CD8-positive, alpha-beta memory T cell (primary cell): ENCODE results near the gene AGMO. TPM values are rescaled to one million over a fixed set of nuclear protein-coding genes. Genes with fewer than 3 reads are reported as not detected.

Experiments used
- CTCF ChIA-PET: fragments of 350-600 bp; sonication (Branson Sonifier 250); formaldehyde crosslinking; loops from one replicate; lab custom pipeline; 2021; ENCODE audit warnings: antibody characterized with exemption; lab: Charles Lee
- POLR2A ChIA-PET: fragments of 350-600 bp; sonication (Branson Sonifier 250); formaldehyde crosslinking; loops from one replicate; lab custom pipeline; 2021; ENCODE audit warnings: antibody characterized with exemption; lab: Charles Lee
- DNase-seq, 5 donors: peaks; one replicate each; pipeline versions ENCODE4 v3.0.0 to v3.0.0-alpha.2; 2020 to 2022; ENCODE audit warnings: mixed read lengths in 1 of 5
- H3K27ac ChIP-seq: one replicate; pipeline ENCODE4 v1.7.0; 2013; ENCODE audit warnings: low read depth, mild to moderate bottlenecking, low read length, moderate library complexity
- H3K27me3 ChIP-seq: 2 replicates; pipeline ENCODE4 v1.7.0; 2013; ENCODE audit warnings: low read length, mild to moderate bottlenecking; ENCODE audit not compliant: insufficient read depth, poor library complexity, severe bottlenecking
- H3K36me3 ChIP-seq: 2 replicates; pipeline ENCODE4 v1.7.0; 2013; ENCODE audit warnings: mild to moderate bottlenecking, low read length, moderate library complexity; ENCODE audit not compliant: insufficient read depth
- H3K4me1 ChIP-seq: 2 replicates; pipeline ENCODE4 v1.7.0; 2013; ENCODE audit warnings: mild to moderate bottlenecking, low read length, moderate library complexity; ENCODE audit not compliant: insufficient read depth
- H3K4me3 ChIP-seq: 2 replicates; pipeline ENCODE4 v1.7.0; 2013; ENCODE audit warnings: mild to moderate bottlenecking, low read length
- H3K9me3 ChIP-seq: 2 replicates; pipeline ENCODE4 v1.7.0; 2013; ENCODE audit warnings: mild to moderate bottlenecking, low read length
- H3K27ac Mint-ChIP-seq, 8 donors: one replicate each; pipeline ENCODE4 v1.8.0; 2020 to 2021; ENCODE audit warnings: mixed read lengths in 8 of 8, mild to moderate bottlenecking in 6 of 8, inconsistent platforms in 3 of 8, moderate library complexity in 3 of 8
- H3K27me3 Mint-ChIP-seq, 2 donors: one replicate each; pipeline ENCODE4 v1.8.0; 2020 to 2021; ENCODE audit warnings: mixed read lengths in 2 of 2, mild to moderate bottlenecking in 1 of 2, moderate library complexity in 1 of 2
- H3K36me3 Mint-ChIP-seq, 3 donors: one replicate each; pipeline ENCODE4 v1.8.0; 2020 to 2021; ENCODE audit warnings: mixed read lengths in 3 of 3, inconsistent platforms in 1 of 3, mild to moderate bottlenecking in 1 of 3
- H3K4me1 Mint-ChIP-seq, 3 donors: one replicate each; pipeline ENCODE4 v1.8.0; 2020 to 2021; ENCODE audit warnings: mixed read lengths in 3 of 3, inconsistent platforms in 1 of 3, mild to moderate bottlenecking in 1 of 3
- H3K4me3 Mint-ChIP-seq, 7 donors: one replicate each; pipeline ENCODE4 v1.8.0; 2020 to 2021; ENCODE audit warnings: mixed read lengths in 7 of 7, mild to moderate bottlenecking in 6 of 7, moderate library complexity in 4 of 7, inconsistent platforms in 2 of 7
- H3K9me3 Mint-ChIP-seq, 5 donors: one replicate each; pipeline ENCODE4 v1.8.0; 2020 to 2022; ENCODE audit warnings: mixed read lengths in 5 of 5, mild to moderate bottlenecking in 3 of 5, moderate library complexity in 2 of 5, inconsistent platforms in 1 of 5
- polyA plus RNA-seq: library from polyadenylated mRNA; unstranded; fragments of 300-500 nt; fragmentation: Illumina TruSeq; gene quantifications from one replicate; pipeline ENCODE4 v1.2.3, GENCODE V29; 2021
- total RNA-seq, 2 experiments: library from RNA; stranded (reverse); gene quantifications; one replicate each; pipeline ENCODE4 v1.2.3, GENCODE V29; 2021

AGMO gene
- total and polyA plus RNA-seq, 3 experiments from 2014 or later: not detected

GRCh38 chr7:15368653-15369052 is 193.2 kb downstream of the AGMO start:
- no peak overlapping the region for H3K27ac ChIP-seq
- POLR2A ChIA-PET: no interaction called here
- H3K9me3 ChIP-seq: no peaks in the 10 kb centered on the region

GRCh38 chr7:15367897-15368296 is 193.9 kb downstream of the AGMO start:
- H3K27me3 ChIP-seq: no peaks in the 10 kb centered on the region
- no peaks in the 10 kb centered on the region for H3K9me3 ChIP-seq
- H3K4me1 ChIP-seq: no peaks in the 10 kb centered on the region
- no peak for DNase-seq
- H3K9me3 Mint-ChIP-seq: peaks cover 0 to 7% (median 2%) of the 10 kb centered on the region in 5 donors
- ChIA-PET CTCF (no interaction called here), POLR2A (no interaction called here)
- no peak overlapping the region for H3K4me3 Mint-ChIP-seq
- no peaks in the 10 kb centered on the region for H3K36me3 Mint-ChIP-seq
- no peaks in the 10 kb centered on the region for H3K36me3 ChIP-seq
- H3K27me3 Mint-ChIP-seq: no peaks in the 10 kb centered on the region
- H3K4me3 ChIP-seq: no peak overlapping the region
- no peak overlapping the region for H3K27ac Mint-ChIP-seq
- H3K27ac ChIP-seq: no peak overlapping the region
- no peaks in the 10 kb centered on the region for H3K4me1 Mint-ChIP-seq

More at GRCh38 chr7:15368653-15369052, 193.2 kb downstream of the AGMO start:
- CTCF ChIA-PET: no interaction called here
- DNase-seq: no peak
- Mint-ChIP-seq H3K36me3 (no peaks in the 10 kb centered on the region), H3K9me3 (peaks cover 0 to 7% (median under 1%) of the 10 kb centered on the region in 5 donors), H3K27me3 (no peaks in the 10 kb centered on the region), H3K4me3 (no peak overlapping the region), H3K4me1 (no peaks in the 10 kb centered on the region), H3K27ac (no peak overlapping the region)
- Histone ChIP-seq H3K4me1 (no peaks in the 10 kb centered on the region), H3K27me3 (no peaks in the 10 kb centered on the region), H3K36me3 (no peaks in the 10 kb centered on the region), H3K4me3 (no peak overlapping the region)

- H3K4me3 ChIP-seq: no peak overlapping the region
- Mint-ChIP-seq H3K9me3 (peaks cover 0 to 9% (median 2%) of the 10 kb centered on the region in 5 donors), H3K27ac (no peak overlapping the region), H3K4me3 (no peak overlapping the region), H3K4me1 (no peaks in the 10 kb centered on the region), H3K36me3 (no peaks in the 10 kb centered on the region), H3K27me3 (no peaks in the 10 kb centered on the region)
- no peak for DNase-seq
- ChIA-PET CTCF (no interaction called here), POLR2A (no interaction called here)
- H3K36me3 ChIP-seq: no peaks in the 10 kb centered on the region
- H3K27me3 ChIP-seq: no peaks in the 10 kb centered on the region
- H3K27ac ChIP-seq: no peak overlapping the region
- H3K9me3 ChIP-seq: no peaks in the 10 kb centered on the region
- H3K4me1 ChIP-seq: no peaks in the 10 kb centered on the region
Measured at GRCh38 chr7:15358112-15358511, 203.7 kb downstream of the AGMO start.

GRCh38 chr7:15352421-15353206 is 209.2 kb downstream of the AGMO start:
- Mint-ChIP-seq H3K36me3 (no peaks in the 10 kb centered on the region), H3K9me3 (peaks cover 2 to 9% (median 3%) of the 10 kb centered on the region in 5 donors), H3K27ac (no peak overlapping the region), H3K27me3 (no peaks in the 10 kb centered on the region), H3K4me1 (no peaks in the 10 kb centered on the region), H3K4me3 (no peak overlapping the region)
- CTCF ChIA-PET: no interaction called here
- no peaks in the 10 kb centered on the region for H3K36me3 ChIP-seq
- H3K27me3 ChIP-seq: no peaks in the 10 kb centered on the region
- H3K27ac ChIP-seq: no peak overlapping the region
- POLR2A ChIA-PET: no interaction called here
- no peak for DNase-seq
- H3K4me3 ChIP-seq: no peak overlapping the region
- no peaks in the 10 kb centered on the region for H3K9me3 ChIP-seq
- H3K4me1 ChIP-seq: no peaks in the 10 kb centered on the region

GRCh38 chr7:15345216-15345615 is 216.6 kb downstream of the AGMO start:
- no peaks in the 10 kb centered on the region for H3K4me1 Mint-ChIP-seq
- no peak for DNase-seq
- no peak overlapping the region for H3K4me3 Mint-ChIP-seq
- Histone ChIP-seq H3K4me1 (no peaks in the 10 kb centered on the region), H3K9me3 (no peaks in the 10 kb centered on the region), H3K27ac (no peak overlapping the region), H3K27me3 (no peaks in the 10 kb centered on the region), H3K4me3 (no peak overlapping the region), H3K36me3 (no peaks in the 10 kb centered on the region)
- H3K27ac Mint-ChIP-seq: no peak overlapping the region
- H3K36me3 Mint-ChIP-seq: no peaks in the 10 kb centered on the region
- H3K9me3 Mint-ChIP-seq: peaks cover 0 to 7% (median 2%) of the 10 kb centered on the region in 5 donors
- H3K27me3 Mint-ChIP-seq: no peaks in the 10 kb centered on the region
- POLR2A ChIA-PET: no interaction called here
- CTCF ChIA-PET: interaction anchor here (0.8 kb wide), 1 partner anchor 15 kb away, joined by 3 read pairs; no protein-coding TSS in a partner anchor

GRCh38 chr7:15341817-15342216 is 220.0 kb downstream of the AGMO start:
- Mint-ChIP-seq H3K9me3 (peaks cover 0 to 10% (median 2%) of the 10 kb centered on the region in 5 donors), H3K27ac (no peak overlapping the region), H3K27me3 (no peaks in the 10 kb centered on the region), H3K4me3 (no peak overlapping the region), H3K36me3 (no peaks in the 10 kb centered on the region), H3K4me1 (no peaks in the 10 kb centered on the region)
- Histone ChIP-seq H3K36me3 (no peaks in the 10 kb centered on the region), H3K4me1 (no peaks in the 10 kb centered on the region), H3K9me3 (no peaks in the 10 kb centered on the region), H3K4me3 (no peak overlapping the region), H3K27ac (no peak overlapping the region), H3K27me3 (no peaks in the 10 kb centered on the region)
- CTCF ChIA-PET: no interaction called here
- DNase-seq: no peak
- POLR2A ChIA-PET: no interaction called here

- Histone ChIP-seq H3K9me3 (no peaks in the 10 kb centered on the region), H3K4me1 (no peaks in the 10 kb centered on the region), H3K27ac (no peak overlapping the region), H3K27me3 (no peaks in the 10 kb centered on the region), H3K36me3 (no peaks in the 10 kb centered on the region), H3K4me3 (no peak overlapping the region)
- DNase-seq: no peak
- CTCF ChIA-PET: no interaction called here
- POLR2A ChIA-PET: no interaction called here
- Mint-ChIP-seq H3K9me3 (peaks cover 0 to 11% (median 0%) of the 10 kb centered on the region in 5 donors), H3K4me3 (no peak overlapping the region), H3K4me1 (no peaks in the 10 kb centered on the region), H3K36me3 (no peaks in the 10 kb centered on the region), H3K27me3 (no peaks in the 10 kb centered on the region), H3K27ac (no peak overlapping the region)
Measured at GRCh38 chr7:15336146-15336545, 225.7 kb downstream of the AGMO start.

- no peaks in the 10 kb centered on the region for H3K9me3 ChIP-seq
- peaks cover 0 to 11% (median 0%) of the 10 kb centered on the region in 5 donors for H3K9me3 Mint-ChIP-seq
- H3K4me3 ChIP-seq: no peak overlapping the region
- no peaks in the 10 kb centered on the region for H3K27me3 Mint-ChIP-seq
- no peaks in the 10 kb centered on the region for H3K36me3 ChIP-seq
- no peaks in the 10 kb centered on the region for H3K4me1 Mint-ChIP-seq
- no peaks in the 10 kb centered on the region for H3K27me3 ChIP-seq
- H3K4me3 Mint-ChIP-seq: no peak overlapping the region
- H3K4me1 ChIP-seq: no peaks in the 10 kb centered on the region
- H3K36me3 Mint-ChIP-seq: no peaks in the 10 kb centered on the region
- ChIA-PET POLR2A (no interaction called here), CTCF (no interaction called here)
- DNase-seq: no peak
- no peak overlapping the region for H3K27ac Mint-ChIP-seq
- no peak overlapping the region for H3K27ac ChIP-seq
Measured at GRCh38 chr7:15335390-15335789, 226.4 kb downstream of the AGMO start.
